Erythroblast (primary cell): ENCODE measurements around the gene ZNF488.

Experiments used
- GATA1 ChIP-seq: IDR thresholded peaks from 2 replicates; pipeline ENCODE4 v1.6.1; 2011; ENCODE audit warnings: low read depth, mild to moderate bottlenecking, control low read depth, low read length, moderate library complexity
- POLR2A ChIP-seq: IDR thresholded peaks from 2 replicates; pipeline ENCODE4 v1.6.1; 2011; ENCODE audit warnings: mild to moderate bottlenecking, low read length

DNA sequence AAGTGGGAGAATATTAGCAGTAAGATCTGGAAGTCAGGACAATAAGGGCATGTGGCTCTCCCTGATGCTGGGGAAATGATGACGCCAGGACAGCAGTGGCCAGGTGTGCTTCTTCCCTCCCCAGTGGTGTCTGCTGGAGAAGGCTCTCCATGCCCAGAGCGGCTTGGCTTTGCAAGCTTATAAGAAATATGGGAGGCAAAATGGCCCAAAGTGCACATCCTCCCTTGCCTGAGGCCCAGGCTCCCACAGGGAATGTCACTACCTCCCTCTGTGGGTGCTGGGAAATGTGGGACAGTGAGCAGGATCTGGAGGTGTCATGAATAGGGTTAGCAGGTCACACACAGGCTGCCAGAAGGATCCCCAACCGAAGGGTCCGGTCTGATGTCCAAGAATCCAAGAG is 17.1 kb upstream of the ZNF488 start:
- no peak for TF ChIP-seq POLR2A
- TF ChIP-seq GATA1: no peak
